Measurements from ENCODE around the gene CASP5.
"Not testable (repeated sequence)": the region's sequence is repeated elsewhere in the genome, so short reads cannot be mapped to it uniquely, and the experiment has no call there.

CASP5 gene

GRCh38 chr11:105033343-105033742, 10.4 kb upstream of the CASP5 start:
- no peak for DNase-seq (ENCODE audit: low read depth)

GRCh38 chr11:105032495-105032894, 9.5 kb upstream of the CASP5 start:
- DNase-seq (ENCODE audit: low read depth) = no peak

GRCh38 chr11:105027678-105028077, 4.7 kb upstream of the CASP5 start:
- DNase-seq (ENCODE audit: low read depth) = no peak

- no peak for DNase-seq (ENCODE audit: low read depth)
These were observed 1.4 kb upstream of the CASP5 start for GRCh38 chr11:105024394-105024793.

GRCh38 chr11:105022527-105022926, 441 bp downstream of the CASP5 start:
- DNase-seq (ENCODE audit: low read depth) = no peak

- DNase-seq (ENCODE audit: low read depth) = no peak
These were observed 15.5 kb downstream of the CASP5 start for GRCh38 chr11:105007463-105007862.

GRCh38 chr11:105005451-105005845, 17.5 kb downstream of the CASP5 start:
- DNase-seq (ENCODE audit: low read depth) = no peak

- DNase-seq (ENCODE audit: low read depth) = peak; percentile 1
These were observed 18.9 kb downstream of the CASP5 start for GRCh38 chr11:105004021-105004420.

GRCh38 chr11:105003151-105003550, 19.8 kb downstream of the CASP5 start:
- DNase-seq (ENCODE audit: low read depth) = no peak

- no peak for DNase-seq (ENCODE audit: low read depth)
These were observed 22.2 kb downstream of the CASP5 start for GRCh38 chr11:105000797-105001196.

GRCh38 chr11:105000167-105000566, 22.8 kb downstream of the CASP5 start:
- DNase-seq (ENCODE audit: low read depth) = no peak

- no peak for DNase-seq (ENCODE audit: low read depth)
These were observed 23.2 kb downstream of the CASP5 start for GRCh38 chr11:104999721-105000120.

GRCh38 chr11:104997288-104997687, 25.7 kb downstream of the CASP5 start:
- DNase-seq (ENCODE audit: low read depth) = no peak

- DNase-seq (ENCODE audit: low read depth) = no peak
These were observed 28.0 kb downstream of the CASP5 start for GRCh38 chr11:104995001-104995408.

- DNase-seq (ENCODE audit: low read depth) = no peak
These were observed 30.2 kb downstream of the CASP5 start for GRCh38 chr11:104992781-104993180.

GRCh38 chr11:104991994-104992393, 31.0 kb downstream of the CASP5 start:
- no peak for DNase-seq (ENCODE audit: low read depth)

- DNase-seq (ENCODE audit: low read depth) = no peak
These were observed 38.2 kb downstream of the CASP5 start for GRCh38 chr11:104984808-104985207.

GRCh38 chr11:104979839-104980238, 43.1 kb downstream of the CASP5 start:
- DNase-seq (ENCODE audit: low read depth) = no peak

- DNase-seq (ENCODE audit: low read depth) = no peak
These were observed 49.4 kb downstream of the CASP5 start for GRCh38 chr11:104973616-104974015.

- not testable (repeated sequence) for DNase-seq (ENCODE audit: low read depth)
These were observed 50.0 kb downstream of the CASP5 start for GRCh38 chr11:104972924-104973323.

GRCh38 chr11:104970756-104971155, 52.2 kb downstream of the CASP5 start:
- DNase-seq (ENCODE audit: low read depth) = no peak

- DNase-seq (ENCODE audit: low read depth) = no peak
These were observed 53.9 kb downstream of the CASP5 start for GRCh38 chr11:104968856-104969776.

GRCh38 chr11:104968355-104968855, 54.6 kb downstream of the CASP5 start, which contains the start of gene CASP4:
Gene CASP4 (minus strand): TSS chr11:104968574. CDS start chr11:104968525, 49 bp downstream.
- peak; percentile 57 for DNase-seq (ENCODE audit: low read depth)
